Measurements from ENCODE around the gene GIMAP6.
"Not testable (repeated sequence)": the region's sequence is repeated elsewhere in the genome, so short reads cannot be mapped to it uniquely, and the experiment has no call there.

The GIMAP6 gene

DNA sequence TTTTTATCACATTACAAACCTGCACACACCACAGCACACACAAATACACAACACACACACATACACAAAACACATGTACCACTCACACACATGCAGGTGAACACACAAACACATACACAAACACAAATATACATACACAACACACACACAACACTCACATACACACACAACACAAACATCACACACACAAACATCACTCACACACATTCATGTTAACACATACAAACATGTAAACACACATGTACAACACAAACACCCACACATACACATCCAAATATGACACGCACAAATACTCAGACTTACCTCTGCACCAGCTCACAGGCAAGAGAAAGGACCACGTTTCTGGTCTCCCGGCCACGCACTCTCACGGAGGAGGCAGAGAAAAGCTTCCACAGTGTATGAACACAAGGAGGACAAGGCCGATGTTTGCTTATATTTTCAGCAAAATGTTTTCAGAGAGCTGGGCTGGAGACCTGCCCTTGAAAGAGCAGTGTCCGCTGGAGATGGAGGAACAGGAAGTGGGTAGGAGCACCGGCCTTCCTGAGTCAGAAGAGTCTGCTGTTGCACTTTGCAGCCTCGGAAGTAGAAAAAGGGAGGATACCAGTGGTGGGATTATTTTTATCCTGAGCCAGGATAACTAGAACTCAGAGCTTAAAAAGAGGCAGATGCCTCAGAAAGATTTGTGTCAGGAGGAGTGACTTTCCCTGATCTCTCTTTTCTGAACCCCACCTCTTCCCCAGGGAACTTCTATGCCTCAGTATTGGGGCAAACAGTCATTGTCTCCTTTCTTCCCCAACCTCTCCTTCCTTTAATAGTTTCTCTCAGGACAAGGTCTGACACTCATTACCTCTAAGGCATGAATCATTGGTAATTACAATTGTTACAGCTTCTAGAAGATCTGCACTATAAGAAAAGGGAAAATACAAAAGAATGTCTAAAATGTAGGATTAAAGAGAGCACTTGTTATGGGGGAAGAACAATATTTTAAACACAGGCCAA, at the start of gene GIMAP6:
TSS of gene GIMAP6 (minus strand) at position 520 of the 999 bp plus-strand sequence. CDS start 2,243 bp downstream, outside the sequence.
- CTCF ChIA-PET = no interaction called here
- POLR2A ChIA-PET = no interaction called here
- no peak within 1 kb of the TSS for H3K4me3 ChIP-seq (ENCODE audit: low read depth, low read length)
- DNase-seq (ENCODE audit: low read depth, low spot score) = no peak
- TF ChIP-seq, protein P1, sequence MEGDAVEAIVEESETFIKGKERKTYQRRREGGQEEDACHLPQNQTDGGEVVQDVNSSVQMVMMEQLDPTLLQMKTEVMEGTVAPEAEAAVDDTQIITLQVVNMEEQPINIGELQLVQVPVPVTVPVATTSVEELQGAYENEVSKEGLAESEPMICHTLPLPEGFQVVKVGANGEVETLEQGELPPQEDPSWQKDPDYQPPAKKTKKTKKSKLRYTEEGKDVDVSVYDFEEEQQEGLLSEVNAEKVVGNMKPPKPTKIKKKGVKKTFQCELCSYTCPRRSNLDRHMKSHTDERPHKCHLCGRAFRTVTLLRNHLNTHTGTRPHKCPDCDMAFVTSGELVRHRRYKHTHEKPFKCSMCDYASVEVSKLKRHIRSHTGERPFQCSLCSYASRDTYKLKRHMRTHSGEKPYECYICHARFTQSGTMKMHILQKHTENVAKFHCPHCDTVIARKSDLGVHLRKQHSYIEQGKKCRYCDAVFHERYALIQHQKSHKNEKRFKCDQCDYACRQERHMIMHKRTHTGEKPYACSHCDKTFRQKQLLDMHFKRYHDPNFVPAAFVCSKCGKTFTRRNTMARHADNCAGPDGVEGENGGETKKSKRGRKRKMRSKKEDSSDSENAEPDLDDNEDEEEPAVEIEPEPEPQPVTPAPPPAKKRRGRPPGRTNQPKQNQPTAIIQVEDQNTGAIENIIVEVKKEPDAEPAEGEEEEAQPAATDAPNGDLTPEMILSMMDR (IDR thresholded peaks at IDR 0.05; ENCODE audit: insufficient read depth, low read length, missing control alignments) = no peak

DNA sequence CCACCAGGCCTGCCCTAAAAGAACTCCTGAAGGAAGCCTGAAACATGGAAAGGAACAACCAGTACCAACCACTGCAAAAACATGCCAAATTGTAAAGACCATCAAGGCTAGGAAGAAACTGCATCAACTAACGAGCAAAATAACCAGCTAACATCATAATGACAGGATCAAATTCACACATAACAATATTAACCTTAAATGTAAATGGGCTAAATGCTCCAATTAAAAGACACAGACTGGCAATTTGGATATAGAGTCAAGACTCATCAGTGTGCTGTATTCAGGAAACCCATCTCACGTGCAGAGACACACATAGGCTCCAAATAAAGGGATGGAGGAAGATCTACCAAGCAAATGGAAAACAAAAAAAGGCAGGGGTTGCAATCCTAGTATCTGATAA, 48.2 kb upstream of the GIMAP6 start:
- H3K4me3 ChIP-seq (ENCODE audit: low read depth, low read length); DNase-seq (ENCODE audit: low read depth, low spot score); CTCF ChIA-PET; POLR2A ChIA-PET: not testable (repeated sequence)

DNA sequence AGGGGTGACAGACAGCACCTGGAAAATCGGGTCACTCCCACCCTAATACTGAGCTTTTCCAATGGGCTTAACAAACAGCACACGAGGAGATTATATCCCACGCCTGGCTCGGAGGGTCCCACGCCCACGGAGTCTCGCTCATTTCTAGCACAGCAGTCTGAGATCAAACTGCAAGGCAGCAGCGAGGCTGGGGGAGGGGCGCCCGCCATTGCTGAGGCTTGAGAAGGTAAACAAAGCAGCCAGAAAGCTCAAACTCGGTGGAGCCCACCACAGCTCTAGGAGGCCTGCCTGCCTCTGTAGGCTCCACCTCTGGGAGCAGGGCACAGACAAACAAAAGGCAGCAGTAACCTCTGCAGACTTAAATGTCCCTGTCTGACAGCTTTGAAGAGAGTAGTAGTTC, 46.4 kb upstream of the GIMAP6 start:
- POLR2A ChIA-PET; H3K4me3 ChIP-seq (ENCODE audit: low read depth, low read length); DNase-seq (ENCODE audit: low read depth, low spot score); CTCF ChIA-PET: not testable (repeated sequence)

DNA sequence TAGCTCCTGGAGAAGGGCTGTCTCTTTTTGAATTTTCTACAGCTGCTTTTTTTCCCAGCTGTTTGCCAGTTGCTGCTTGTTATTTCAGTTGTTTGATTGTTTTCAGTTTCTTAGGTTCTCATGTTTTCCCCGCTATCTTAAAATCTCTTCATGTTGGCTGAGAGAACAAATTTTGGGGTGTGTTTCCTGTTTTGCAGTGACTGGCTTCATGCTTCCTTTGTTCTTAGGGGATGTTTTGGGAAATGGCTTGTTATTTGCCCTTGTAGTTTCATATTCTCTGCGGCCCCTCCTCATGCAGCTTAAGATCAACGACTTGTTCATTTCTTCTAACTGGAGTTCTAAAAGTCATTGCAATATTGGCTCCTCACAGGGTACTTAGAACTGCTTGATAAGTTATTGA, 44.7 kb upstream of the GIMAP6 start:
- CTCF ChIA-PET; H3K4me3 ChIP-seq (ENCODE audit: low read depth, low read length); POLR2A ChIA-PET; DNase-seq (ENCODE audit: low read depth, low spot score): not testable (repeated sequence)

DNA sequence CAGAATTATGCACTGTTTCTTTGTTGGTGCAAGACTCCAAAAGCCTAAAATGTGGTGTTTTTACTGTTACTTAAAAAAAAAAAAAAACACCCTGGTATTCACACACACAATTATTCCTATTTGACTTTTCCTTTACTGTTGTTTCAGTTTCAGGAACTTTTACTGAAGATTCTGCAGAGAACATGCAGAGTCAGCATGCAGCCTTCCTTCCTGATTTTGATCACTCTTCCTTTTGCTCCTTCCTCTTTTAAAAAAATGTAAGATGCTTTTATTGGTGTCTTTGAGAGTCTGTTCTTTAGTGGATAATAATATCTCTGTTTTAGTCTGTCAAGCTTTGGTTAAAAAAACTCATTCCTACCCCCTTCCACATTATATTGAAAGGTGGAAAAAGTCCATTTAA, 44.1 kb upstream of the GIMAP6 start:
- H3K4me3 ChIP-seq (ENCODE audit: low read depth, low read length); POLR2A ChIA-PET; DNase-seq (ENCODE audit: low read depth, low spot score); CTCF ChIA-PET: not testable (repeated sequence)

DNA sequence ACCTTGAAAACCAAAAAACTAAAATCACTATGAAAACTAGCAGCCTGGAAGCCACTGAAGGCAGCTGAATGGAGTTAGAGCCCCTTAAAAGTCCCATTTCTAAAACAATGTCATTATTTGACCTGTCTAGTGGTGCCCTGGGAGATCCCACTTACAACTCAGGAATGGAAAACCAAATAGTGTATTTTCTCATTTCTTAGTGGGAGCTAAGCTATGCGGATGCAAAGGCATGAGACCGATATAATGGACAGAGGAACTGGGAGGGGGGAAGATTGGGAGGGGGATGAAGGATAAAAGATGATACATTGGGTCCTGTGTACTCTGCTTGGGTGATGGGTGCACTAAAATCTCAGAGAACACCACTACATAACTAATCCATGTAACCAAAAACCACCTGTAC, 43.5 kb upstream of the GIMAP6 start:
- TF ChIP-seq, protein P1 (IDR thresholded peaks at IDR 0.05; ENCODE audit: insufficient read depth, low read length, missing control alignments) = no peak
- CTCF ChIA-PET = no interaction called here
- no peak overlapping the region for H3K4me3 ChIP-seq (ENCODE audit: low read depth, low read length)
- DNase-seq (ENCODE audit: low read depth, low spot score) = no peak
- POLR2A ChIA-PET = no interaction called here

DNA sequence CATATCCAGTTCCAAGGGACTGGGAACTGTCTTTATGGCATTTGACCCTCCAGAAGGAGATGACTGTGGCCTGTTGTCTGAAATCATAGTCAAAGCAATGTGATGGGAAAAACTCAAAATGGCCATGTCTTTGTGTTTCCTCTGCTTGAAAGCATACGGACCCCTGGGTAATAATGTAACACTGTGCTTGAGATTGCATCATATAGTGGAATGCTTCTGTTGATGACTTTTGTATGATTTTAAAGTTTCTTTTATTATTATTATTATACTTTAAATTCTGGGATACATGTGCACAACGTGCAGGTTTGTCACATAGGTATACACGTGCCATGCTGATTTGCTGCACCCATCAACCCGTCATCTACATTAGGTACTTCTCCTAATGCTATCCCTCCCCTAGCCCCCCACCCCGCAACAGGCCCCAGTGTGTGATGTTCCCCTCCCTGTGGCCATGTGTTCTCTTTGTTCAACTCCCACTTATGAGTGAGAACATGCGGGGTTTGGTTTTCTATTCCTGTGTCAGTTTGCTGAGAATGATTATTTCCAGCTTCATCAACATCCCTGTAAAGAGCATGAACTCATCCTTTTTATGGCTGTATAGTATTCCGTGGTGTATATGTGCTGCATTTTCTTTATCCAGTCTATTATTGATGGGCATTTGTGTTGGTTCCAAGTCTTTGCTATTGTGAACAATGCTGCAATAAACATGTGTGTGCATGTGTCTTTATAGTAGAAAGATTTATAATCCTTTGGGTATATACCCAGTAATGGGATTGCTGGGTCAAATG, 39.8 kb upstream of the GIMAP6 start:
- CTCF ChIA-PET; H3K4me3 ChIP-seq (ENCODE audit: low read depth, low read length); POLR2A ChIA-PET; DNase-seq (ENCODE audit: low read depth, low spot score): not testable (repeated sequence)

DNA sequence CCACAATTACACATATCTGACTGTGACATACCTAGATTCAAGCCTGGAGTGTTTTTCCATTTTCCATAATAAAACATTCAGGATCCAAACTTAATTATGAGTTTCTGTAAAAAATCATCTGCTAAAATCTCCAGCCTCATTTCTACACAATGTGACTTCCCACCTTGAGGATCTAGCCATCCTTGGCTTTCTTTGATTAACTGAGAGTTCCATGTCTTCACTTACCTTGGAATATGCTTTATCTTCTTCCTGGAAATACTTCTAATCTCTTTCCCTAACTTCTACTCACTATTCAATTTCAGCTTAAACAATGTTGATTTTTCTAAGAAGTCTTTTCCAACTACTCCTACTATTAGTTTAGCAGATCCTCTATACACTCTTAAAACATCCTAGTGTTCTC, 36.8 kb upstream of the GIMAP6 start:
- POLR2A ChIA-PET = no interaction called here
- TF ChIP-seq, protein P1 (IDR thresholded peaks at IDR 0.05; ENCODE audit: insufficient read depth, low read length, missing control alignments) = no peak
- no peak for DNase-seq (ENCODE audit: low read depth, low spot score)
- CTCF ChIA-PET = no interaction called here
- no peak overlapping the region for H3K4me3 ChIP-seq (ENCODE audit: low read depth, low read length)

DNA sequence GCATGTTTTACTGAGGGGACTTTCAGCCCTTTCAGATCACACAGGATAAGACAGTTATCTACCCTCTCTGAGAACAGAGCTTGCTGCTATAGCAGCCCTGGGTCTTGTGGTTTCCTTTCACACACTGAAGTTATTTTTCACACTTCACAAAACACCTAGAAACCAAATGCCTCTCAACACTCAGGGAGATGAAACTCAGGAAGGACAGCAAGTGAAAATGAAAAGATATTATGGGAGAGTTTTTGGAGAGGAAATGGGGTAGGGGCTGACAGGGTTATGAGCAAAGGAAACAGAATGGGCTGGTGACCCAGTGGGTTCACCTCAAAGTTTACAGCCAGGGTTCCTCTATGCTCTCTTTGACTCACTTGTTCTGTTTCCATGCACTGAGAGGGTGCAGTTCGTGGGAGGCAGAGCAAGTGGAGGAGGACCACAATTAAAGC, 36.3 kb upstream of the GIMAP6 start:
- POLR2A ChIA-PET = no interaction called here
- TF ChIP-seq, protein P1 (IDR thresholded peaks at IDR 0.05; ENCODE audit: insufficient read depth, low read length, missing control alignments) = no peak
- CTCF ChIA-PET = no interaction called here
- no peak for DNase-seq (ENCODE audit: low read depth, low spot score)
- no peak overlapping the region for H3K4me3 ChIP-seq (ENCODE audit: low read depth, low read length)

Data from AG04449 (cell line).